Fibroblast of lung (primary cell): Measurements from ENCODE around the gene MPL. TPM values are rescaled to one million over a fixed set of nuclear protein-coding genes. Genes with fewer than 3 reads are reported as not detected.

Experiments used
- DNase-seq, 2 donors: peaks; one replicate each; pipeline versions ENCODE4 v3.0.0 to v3.0.0-alpha.2; 2010; ENCODE audit warnings: low read depth in 2 of 2
- H2AFZ ChIP-seq: 2 replicates; pipeline ENCODE4 v1.5.1; 2012; ENCODE audit warnings: low read length, control low read depth, inconsistent platforms
- H3K27ac ChIP-seq: 2 replicates; pipeline ENCODE4 v1.5.1; 2011; ENCODE audit warnings: low read length, control low read depth; ENCODE audit not compliant: insufficient read depth
- H3K27me3 ChIP-seq: 2 replicates; pipeline ENCODE4 v1.5.1; 2011; ENCODE audit warnings: mild to moderate bottlenecking, low read length; ENCODE audit not compliant: control insufficient read depth, insufficient read depth
- H3K36me3 ChIP-seq: 2 replicates; pipeline ENCODE4 v1.5.1; 2011; ENCODE audit warnings: low read length; ENCODE audit not compliant: control insufficient read depth, insufficient read depth
- H3K4me1 ChIP-seq: 2 replicates; pipeline ENCODE4 v1.5.1; 2011; ENCODE audit warnings: low read length; ENCODE audit not compliant: control insufficient read depth, insufficient read depth; ENCODE audit errors: extremely low read depth
- H3K4me2 ChIP-seq: 2 replicates; pipeline ENCODE4 v1.5.1; 2011; ENCODE audit warnings: low read length, control low read depth; ENCODE audit not compliant: insufficient read depth; ENCODE audit errors: extremely low read depth
- H3K4me3 ChIP-seq, 4 experiments: fragments of 200-600 bp in 1 of 4; sonication (generic) in 1 of 4; replicated peaks in 1 of 4; 2 replicates each; pipeline ENCODE4 v1.5.1; 2011 to 2016; ENCODE audit warnings: low read length in 4 of 4, low read depth in 3 of 4, mild to moderate bottlenecking in 3 of 4, control low read depth in 2 of 4, inconsistent platforms in 1 of 4, mixed read lengths in 1 of 4; ENCODE audit not compliant: insufficient read depth in 1 of 4; ENCODE audit errors: control extremely low read depth in 1 of 4
- H3K79me2 ChIP-seq: 2 replicates; pipeline ENCODE4 v1.5.1; 2012; ENCODE audit warnings: mild to moderate bottlenecking, low read length, inconsistent platforms; ENCODE audit not compliant: control insufficient read depth, insufficient read depth
- H3K9ac ChIP-seq: 2 replicates; pipeline ENCODE4 v1.5.1; 2011; ENCODE audit warnings: mild to moderate bottlenecking, low read length, control low read depth; ENCODE audit not compliant: insufficient read depth
- H3K9me3 ChIP-seq: 2 replicates; pipeline ENCODE4 v1.5.1; 2012; ENCODE audit warnings: low read depth, low read length; ENCODE audit not compliant: control insufficient read depth, insufficient read depth
- H4K20me1 ChIP-seq: 2 replicates; pipeline ENCODE4 v1.5.1; 2011; ENCODE audit warnings: low read length; ENCODE audit not compliant: control insufficient read depth, insufficient read depth; ENCODE audit errors: extremely low read depth
- CTCF ChIP-seq, 2 donors: IDR thresholded peaks in 1 of 2; conservative IDR thresholded peaks in 1 of 2; 1 replicate in 1 of 2; 2 replicates in 1 of 2; pipeline ENCODE4 v1.5.1; 2011 to 2012; ENCODE audit warnings: low read length in 2 of 2, control low read depth in 1 of 2, inconsistent platforms in 1 of 2, low read depth in 1 of 2, mild to moderate bottlenecking in 1 of 2
- EZH2 ChIP-seq: IDR thresholded peaks from 2 replicates; pipeline ENCODE4 v1.5.1; 2012; ENCODE audit warnings: low read length, control low read depth, mild to moderate bottlenecking; ENCODE audit errors: missing control alignments
- polyA plus RNA-seq, 2 donors: library from polyadenylated mRNA; depleted of rRNA in 1 of 2; stranded (reverse) in 1 of 2; unstranded in 1 of 2; fragments of >200 nt; gene quantifications; 2 replicates each; pipeline ENCODE4 v1.2.1, GENCODE V29; 2011 to 2012; ENCODE audit warnings: missing spikeins in 1 of 2
- total RNA-seq: library from RNA; depleted of rRNA; stranded (reverse); fragments of >200 nt; gene quantifications from 2 replicates; pipeline ENCODE4 v1.2.1, GENCODE V29; 2014

MPL gene
- total and polyA plus RNA-seq, 2 donors (not counting 1 experiment from before 2014, with no cell fraction given), result not detected

- H3K36me3 ChIP-seq, result no peaks in the 10 kb centered on the region
- DNase-seq, result no peak
- no peak overlapping the region for H2AFZ ChIP-seq
- H3K4me2 ChIP-seq, result no peak overlapping the region
- H3K27ac ChIP-seq, result no peak overlapping the region
- H3K9ac ChIP-seq, result no peak overlapping the region
- no peaks in the 10 kb centered on the region for H3K4me1 ChIP-seq
- H3K9me3 ChIP-seq, result no peaks in the 10 kb centered on the region
- H3K4me3 ChIP-seq, result no peak overlapping the region
- no peak for TF ChIP-seq EZH2
- no peak for TF ChIP-seq CTCF (conservative IDR thresholded peaks at IDR 0.05 in 1 of 2, IDR thresholded peaks at IDR 0.05 in 1 of 2; ENCODE audit: low read depth in 1 of 2, low read length in 2 of 2)
- no peaks in the 10 kb centered on the region for H3K27me3 ChIP-seq
- H3K79me2 ChIP-seq, result no peaks in the 10 kb centered on the region
- no peaks in the 10 kb centered on the region for H4K20me1 ChIP-seq
Observed at GRCh38 chr1:43321331-43321891, 16.2 kb upstream of the MPL start.

GRCh38 chr1:43322506-43322905 is 15.1 kb upstream of the MPL start:
- H3K4me2 ChIP-seq, result no peak overlapping the region
- H3K9me3 ChIP-seq, result no peaks in the 10 kb centered on the region
- no peaks in the 10 kb centered on the region for H3K4me1 ChIP-seq
- H3K79me2 ChIP-seq, result no peaks in the 10 kb centered on the region
- no peak for DNase-seq
- H3K27ac ChIP-seq, result no peak overlapping the region
- no peaks in the 10 kb centered on the region for H3K27me3 ChIP-seq
- H3K9ac ChIP-seq, result no peak overlapping the region
- H3K4me3 ChIP-seq, result no peak overlapping the region
- no peak overlapping the region for H2AFZ ChIP-seq
- no peaks in the 10 kb centered on the region for H3K36me3 ChIP-seq
- TF ChIP-seq CTCF (conservative IDR thresholded peaks at IDR 0.05 in 1 of 2, IDR thresholded peaks at IDR 0.05 in 1 of 2; ENCODE audit: low read depth in 1 of 2, low read length in 2 of 2), result no peak
- no peak for TF ChIP-seq EZH2
- H4K20me1 ChIP-seq, result no peaks in the 10 kb centered on the region

GRCh38 chr1:43324810-43325209 is 12.8 kb upstream of the MPL start:
- H3K27me3 ChIP-seq, result no peaks in the 10 kb centered on the region
- H3K4me2 ChIP-seq, result no peak overlapping the region
- H3K9ac ChIP-seq, result no peak overlapping the region
- no peak overlapping the region for H2AFZ ChIP-seq
- no peaks in the 10 kb centered on the region for H3K36me3 ChIP-seq
- no peak overlapping the region for H3K27ac ChIP-seq
- H3K4me3 ChIP-seq, result no peak overlapping the region
- no peak for DNase-seq
- H3K4me1 ChIP-seq, result no peaks in the 10 kb centered on the region
- H3K9me3 ChIP-seq, result no peaks in the 10 kb centered on the region
- no peak for TF ChIP-seq CTCF (conservative IDR thresholded peaks at IDR 0.05 in 1 of 2, IDR thresholded peaks at IDR 0.05 in 1 of 2; ENCODE audit: low read depth in 1 of 2, low read length in 2 of 2)
- TF ChIP-seq EZH2, result no peak
- H3K79me2 ChIP-seq, result no peaks in the 10 kb centered on the region
- H4K20me1 ChIP-seq, result no peaks in the 10 kb centered on the region
